Panc1 (cell line): ENCODE results near the gene MYO1F.

Source experiments
- POLR2AphosphoS5 ChIP-seq: IDR thresholded peaks from 2 replicates; pipeline ENCODE4 v1.6.1; 2012; ENCODE audit warnings: mild to moderate bottlenecking, low read depth, low read length, moderate library complexity
- TCF7L2 ChIP-seq: IDR thresholded peaks from 2 replicates; pipeline ENCODE4 v1.6.1; 2011; ENCODE audit warnings: mild to moderate bottlenecking, low read depth, low read length, inconsistent platforms
- TF ChIP-seq, protein P1 (sequence below): fragments of 450-650 bp; IDR thresholded peaks from 2 replicates; pipeline ENCODE4 v1.5.1; 2017; ENCODE audit warnings: mild to moderate bottlenecking
- TF ChIP-seq, protein P2 (sequence below), 2 experiments: IDR thresholded peaks; 2 replicates each; pipeline ENCODE4 v1.6.1; 2011 to 2012; ENCODE audit warnings: low read depth in 2 of 2, control low read depth in 1 of 2, low read length in 1 of 2, mild to moderate bottlenecking in 1 of 2, moderate library complexity in 1 of 2; ENCODE audit not compliant: insufficient read depth in 1 of 2

DNA sequence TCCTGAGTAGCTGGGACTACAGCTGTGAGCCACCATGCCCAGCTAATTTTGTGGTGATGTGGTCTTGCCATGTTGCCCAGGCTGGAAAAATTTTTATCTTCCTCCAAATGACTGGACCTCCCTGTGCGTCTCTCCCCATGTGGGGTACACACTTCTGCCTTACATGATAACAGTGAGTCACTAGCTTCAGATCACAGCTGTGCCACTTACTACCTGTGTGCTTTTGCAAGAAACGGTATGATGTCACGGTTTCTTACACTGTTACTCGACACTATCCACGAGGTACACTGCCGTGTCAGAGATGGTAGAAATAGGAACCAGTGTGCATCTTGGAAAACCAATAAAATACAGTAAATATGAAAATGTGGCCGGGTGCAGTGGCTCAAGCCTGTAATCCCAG lies 45.8 kb downstream of the MYO1F start:
- TF ChIP-seq TCF7L2, result no peak
- TF ChIP-seq, protein P1, sequence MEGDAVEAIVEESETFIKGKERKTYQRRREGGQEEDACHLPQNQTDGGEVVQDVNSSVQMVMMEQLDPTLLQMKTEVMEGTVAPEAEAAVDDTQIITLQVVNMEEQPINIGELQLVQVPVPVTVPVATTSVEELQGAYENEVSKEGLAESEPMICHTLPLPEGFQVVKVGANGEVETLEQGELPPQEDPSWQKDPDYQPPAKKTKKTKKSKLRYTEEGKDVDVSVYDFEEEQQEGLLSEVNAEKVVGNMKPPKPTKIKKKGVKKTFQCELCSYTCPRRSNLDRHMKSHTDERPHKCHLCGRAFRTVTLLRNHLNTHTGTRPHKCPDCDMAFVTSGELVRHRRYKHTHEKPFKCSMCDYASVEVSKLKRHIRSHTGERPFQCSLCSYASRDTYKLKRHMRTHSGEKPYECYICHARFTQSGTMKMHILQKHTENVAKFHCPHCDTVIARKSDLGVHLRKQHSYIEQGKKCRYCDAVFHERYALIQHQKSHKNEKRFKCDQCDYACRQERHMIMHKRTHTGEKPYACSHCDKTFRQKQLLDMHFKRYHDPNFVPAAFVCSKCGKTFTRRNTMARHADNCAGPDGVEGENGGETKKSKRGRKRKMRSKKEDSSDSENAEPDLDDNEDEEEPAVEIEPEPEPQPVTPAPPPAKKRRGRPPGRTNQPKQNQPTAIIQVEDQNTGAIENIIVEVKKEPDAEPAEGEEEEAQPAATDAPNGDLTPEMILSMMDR, result no peak
- no peak for TF ChIP-seq POLR2AphosphoS5
- TF ChIP-seq, protein P2, sequence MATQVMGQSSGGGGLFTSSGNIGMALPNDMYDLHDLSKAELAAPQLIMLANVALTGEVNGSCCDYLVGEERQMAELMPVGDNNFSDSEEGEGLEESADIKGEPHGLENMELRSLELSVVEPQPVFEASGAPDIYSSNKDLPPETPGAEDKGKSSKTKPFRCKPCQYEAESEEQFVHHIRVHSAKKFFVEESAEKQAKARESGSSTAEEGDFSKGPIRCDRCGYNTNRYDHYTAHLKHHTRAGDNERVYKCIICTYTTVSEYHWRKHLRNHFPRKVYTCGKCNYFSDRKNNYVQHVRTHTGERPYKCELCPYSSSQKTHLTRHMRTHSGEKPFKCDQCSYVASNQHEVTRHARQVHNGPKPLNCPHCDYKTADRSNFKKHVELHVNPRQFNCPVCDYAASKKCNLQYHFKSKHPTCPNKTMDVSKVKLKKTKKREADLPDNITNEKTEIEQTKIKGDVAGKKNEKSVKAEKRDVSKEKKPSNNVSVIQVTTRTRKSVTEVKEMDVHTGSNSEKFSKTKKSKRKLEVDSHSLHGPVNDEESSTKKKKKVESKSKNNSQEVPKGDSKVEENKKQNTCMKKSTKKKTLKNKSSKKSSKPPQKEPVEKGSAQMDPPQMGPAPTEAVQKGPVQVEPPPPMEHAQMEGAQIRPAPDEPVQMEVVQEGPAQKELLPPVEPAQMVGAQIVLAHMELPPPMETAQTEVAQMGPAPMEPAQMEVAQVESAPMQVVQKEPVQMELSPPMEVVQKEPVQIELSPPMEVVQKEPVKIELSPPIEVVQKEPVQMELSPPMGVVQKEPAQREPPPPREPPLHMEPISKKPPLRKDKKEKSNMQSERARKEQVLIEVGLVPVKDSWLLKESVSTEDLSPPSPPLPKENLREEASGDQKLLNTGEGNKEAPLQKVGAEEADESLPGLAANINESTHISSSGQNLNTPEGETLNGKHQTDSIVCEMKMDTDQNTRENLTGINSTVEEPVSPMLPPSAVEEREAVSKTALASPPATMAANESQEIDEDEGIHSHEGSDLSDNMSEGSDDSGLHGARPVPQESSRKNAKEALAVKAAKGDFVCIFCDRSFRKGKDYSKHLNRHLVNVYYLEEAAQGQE (IDR thresholded peaks at IDR 0.05; ENCODE audit: insufficient read depth in 1 of 2, low read depth in 2 of 2, low read length in 1 of 2), result no peak
